A172 (cell line): ENCODE results near the gene SRRT. TPM values are rescaled to one million over a fixed set of nuclear protein-coding genes. Genes with fewer than 3 reads are reported as not detected.

Experiments used
- DNase-seq: peaks from one replicate; pipeline ENCODE4 v3.0.0-alpha.2; 2015; ENCODE audit warnings: low spot score
- total RNA-seq: library from RNA; depleted of rRNA; stranded (reverse); fragments of >200 nt; shearing (Covaris generic); gene quantifications from 2 replicates; pipeline ENCODE4 v1.2.3, GENCODE V29; 2014; rRNA removed

Gene SRRT, protein sequence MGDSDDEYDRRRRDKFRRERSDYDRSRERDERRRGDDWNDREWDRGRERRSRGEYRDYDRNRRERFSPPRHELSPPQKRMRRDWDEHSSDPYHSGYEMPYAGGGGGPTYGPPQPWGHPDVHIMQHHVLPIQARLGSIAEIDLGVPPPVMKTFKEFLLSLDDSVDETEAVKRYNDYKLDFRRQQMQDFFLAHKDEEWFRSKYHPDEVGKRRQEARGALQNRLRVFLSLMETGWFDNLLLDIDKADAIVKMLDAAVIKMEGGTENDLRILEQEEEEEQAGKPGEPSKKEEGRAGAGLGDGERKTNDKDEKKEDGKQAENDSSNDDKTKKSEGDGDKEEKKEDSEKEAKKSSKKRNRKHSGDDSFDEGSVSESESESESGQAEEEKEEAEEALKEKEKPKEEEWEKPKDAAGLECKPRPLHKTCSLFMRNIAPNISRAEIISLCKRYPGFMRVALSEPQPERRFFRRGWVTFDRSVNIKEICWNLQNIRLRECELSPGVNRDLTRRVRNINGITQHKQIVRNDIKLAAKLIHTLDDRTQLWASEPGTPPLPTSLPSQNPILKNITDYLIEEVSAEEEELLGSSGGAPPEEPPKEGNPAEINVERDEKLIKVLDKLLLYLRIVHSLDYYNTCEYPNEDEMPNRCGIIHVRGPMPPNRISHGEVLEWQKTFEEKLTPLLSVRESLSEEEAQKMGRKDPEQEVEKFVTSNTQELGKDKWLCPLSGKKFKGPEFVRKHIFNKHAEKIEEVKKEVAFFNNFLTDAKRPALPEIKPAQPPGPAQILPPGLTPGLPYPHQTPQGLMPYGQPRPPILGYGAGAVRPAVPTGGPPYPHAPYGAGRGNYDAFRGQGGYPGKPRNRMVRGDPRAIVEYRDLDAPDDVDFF
- 78.3 and 86.7 TPM in 2 replicates for total RNA-seq

DNA sequence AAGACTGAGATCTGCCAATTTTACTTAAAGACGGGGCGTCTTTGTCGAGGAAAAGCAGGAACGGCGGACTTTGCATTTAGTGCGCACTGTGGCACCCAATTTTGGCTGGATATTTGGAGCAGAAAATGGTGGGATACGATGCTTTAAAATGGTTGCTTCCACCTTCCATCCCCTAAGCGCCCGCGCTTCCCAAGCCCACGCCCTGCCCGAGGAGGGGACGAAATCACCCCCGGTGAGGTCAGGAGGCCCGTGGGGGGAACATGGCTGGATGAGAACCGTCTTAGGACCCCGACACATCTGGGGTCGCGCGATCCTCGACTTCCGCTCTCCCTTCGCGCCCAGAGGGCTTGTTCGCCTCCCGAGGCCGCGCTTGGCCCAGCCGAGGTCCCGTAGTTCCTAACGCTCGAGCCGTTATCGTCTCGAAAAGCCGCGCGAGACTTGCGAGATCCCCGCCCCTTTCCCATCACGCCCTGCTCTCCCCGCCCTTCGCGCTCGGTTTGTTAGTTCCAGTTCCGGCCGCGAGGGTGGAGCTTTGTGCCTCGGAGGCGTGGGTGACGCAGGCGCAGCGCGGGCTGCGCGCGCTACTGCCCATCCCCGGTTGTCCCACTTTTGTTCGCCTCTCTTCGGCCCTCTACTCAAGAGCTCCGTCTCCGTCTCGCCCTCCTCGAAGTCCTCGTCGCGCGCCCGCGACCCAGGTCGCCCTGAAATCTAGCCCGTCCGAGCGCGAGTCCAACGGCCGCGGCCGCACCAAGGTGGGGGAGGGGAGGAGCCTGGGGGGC lies at the start of gene SRRT:
Gene SRRT (plus strand): TSS at position 527 of the 779 bp plus-strand sequence. CDS start 488 bp downstream, outside the sequence.
- DNase-seq, result peak; percentile 94

- DNase-seq, result no peak
Observed at GRCh38 chr7:100825215-100825671, 49.7 kb upstream of the SRRT start.

GRCh38 chr7:100825751-100826513 lies 49.0 kb upstream of the SRRT start:
- peak; percentile 57 for DNase-seq

DNA sequence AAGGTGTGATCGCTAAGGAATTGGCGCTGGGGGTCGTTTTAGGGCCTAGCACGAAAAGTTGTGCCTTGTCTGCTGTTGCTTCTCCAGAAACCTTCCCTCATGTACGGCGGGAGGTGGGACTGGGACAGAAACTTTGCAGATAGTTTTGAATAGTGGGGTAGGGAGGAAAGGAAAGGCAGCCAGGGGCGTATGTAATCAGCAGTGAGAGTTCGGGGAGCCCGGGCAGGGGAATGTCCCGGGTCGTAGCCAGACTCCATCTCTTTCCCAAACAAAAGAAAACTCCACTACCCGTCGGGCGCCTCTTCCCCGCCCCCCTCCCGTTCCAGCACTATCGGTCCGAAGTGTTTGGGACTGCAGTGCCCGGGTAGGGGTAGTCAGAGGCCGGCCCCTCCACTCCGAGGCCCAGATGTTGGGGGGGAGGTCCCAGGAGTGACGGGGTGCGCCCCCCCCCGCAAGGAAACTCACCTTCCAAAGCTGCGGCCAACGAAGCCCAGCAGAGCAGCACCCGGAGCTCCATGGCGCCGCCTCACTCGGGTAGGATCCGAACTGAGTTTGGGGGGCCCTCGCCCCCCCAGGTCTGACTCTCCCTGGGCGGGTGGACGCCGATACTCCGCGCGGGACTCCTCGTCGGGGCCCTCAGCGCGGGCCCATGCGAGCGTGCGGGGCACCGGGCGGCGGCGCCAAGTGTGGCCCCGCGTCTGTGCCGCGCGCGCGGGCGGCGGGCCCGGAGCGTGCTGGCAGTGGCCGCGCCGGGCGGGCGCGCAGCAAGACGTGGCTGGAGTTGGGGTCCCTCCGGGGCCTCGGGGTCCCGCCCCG lies 48.2 kb upstream of the SRRT start:
- no peak for DNase-seq

GRCh38 chr7:100827330-100828226 lies 47.3 kb upstream of the SRRT start, which contains the start of gene EPHB4:
Gene EPHB4 (minus strand): TSS chr7:100827523. CDS start chr7:100827030, 493 bp downstream.
- peak; percentile 69 for DNase-seq

- no peak for DNase-seq
Observed at GRCh38 chr7:100829150-100829716, 45.7 kb upstream of the SRRT start.

- no peak for DNase-seq
Observed at GRCh38 chr7:100830396-100830795, 44.5 kb upstream of the SRRT start.

GRCh38 chr7:100832281-100832633 lies 42.6 kb upstream of the SRRT start:
- no peak for DNase-seq

DNA sequence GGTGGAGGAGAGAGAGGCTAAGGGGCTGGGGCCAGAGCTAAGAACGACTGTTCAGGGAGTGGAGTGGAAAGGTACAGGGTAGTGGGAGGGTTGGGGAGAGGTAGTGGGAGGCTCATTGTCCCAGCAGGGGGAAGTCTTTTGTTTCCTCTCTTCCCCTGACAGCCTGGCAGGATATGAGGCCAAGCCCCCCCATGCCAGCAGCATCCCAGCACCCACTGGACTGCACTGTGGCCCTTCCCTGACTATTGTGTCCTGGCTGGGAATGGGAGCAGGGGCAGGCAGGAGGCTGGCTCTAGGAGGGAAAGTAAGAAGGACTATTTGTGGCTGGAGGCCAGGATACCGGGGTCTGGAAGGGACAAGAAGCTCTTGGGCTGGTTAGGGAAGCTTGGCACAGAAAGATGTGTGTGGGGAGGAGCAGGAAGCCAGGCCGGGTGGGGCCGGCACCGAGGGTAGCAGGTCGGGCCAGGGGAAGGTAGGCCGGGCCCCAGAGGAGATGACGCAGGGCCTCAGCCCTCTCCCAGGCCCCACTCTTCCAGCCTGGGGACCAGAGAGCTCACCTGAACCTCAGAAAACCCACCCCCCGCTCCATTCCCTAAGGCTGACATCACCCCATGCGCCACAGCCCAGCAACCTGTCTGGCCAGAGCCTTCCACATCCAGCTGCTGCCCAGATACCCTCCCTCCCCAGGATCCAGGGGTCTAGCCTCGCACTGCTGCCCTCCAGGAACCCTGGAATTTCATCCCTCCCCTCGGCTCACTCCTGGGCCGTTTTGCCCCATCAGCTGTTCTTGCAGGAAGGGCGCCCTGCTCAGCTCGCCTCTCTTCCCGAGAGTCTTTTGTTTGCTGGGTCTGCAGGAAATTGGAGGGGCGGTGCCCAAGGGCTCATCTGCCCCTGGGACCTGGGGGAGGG lies 38.7 kb upstream of the SRRT start:
- no peak for DNase-seq

GRCh38 chr7:100836812-100837098 lies 38.1 kb upstream of the SRRT start:
- DNase-seq, result no peak

- DNase-seq, result peak; percentile 85
Observed at GRCh38 chr7:100837099-100837836, 37.6 kb upstream of the SRRT start.

DNA sequence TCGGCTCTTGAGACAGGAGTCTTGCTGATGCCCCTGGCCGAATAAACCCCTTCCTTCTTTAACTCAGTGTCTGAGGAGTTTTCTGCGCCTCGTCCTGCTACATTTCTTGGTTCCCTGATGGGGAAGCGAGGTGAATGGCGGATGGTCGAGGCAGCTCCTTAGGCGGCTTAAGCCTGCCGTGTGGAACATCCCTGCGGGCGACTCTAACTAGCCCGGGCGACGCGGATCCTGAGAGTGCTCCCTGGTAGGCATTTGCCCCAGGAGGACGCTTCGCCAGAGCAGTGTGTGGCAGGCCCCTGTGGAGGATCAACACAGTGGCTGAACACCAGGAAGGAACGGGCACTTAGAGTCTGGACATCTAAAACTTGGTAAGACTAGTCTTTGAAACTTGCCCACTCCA lies 35.5 kb upstream of the SRRT start:
- DNase-seq, result no peak

GRCh38 chr7:100840470-100841100 lies 34.3 kb upstream of the SRRT start:
- DNase-seq, result no peak

DNA sequence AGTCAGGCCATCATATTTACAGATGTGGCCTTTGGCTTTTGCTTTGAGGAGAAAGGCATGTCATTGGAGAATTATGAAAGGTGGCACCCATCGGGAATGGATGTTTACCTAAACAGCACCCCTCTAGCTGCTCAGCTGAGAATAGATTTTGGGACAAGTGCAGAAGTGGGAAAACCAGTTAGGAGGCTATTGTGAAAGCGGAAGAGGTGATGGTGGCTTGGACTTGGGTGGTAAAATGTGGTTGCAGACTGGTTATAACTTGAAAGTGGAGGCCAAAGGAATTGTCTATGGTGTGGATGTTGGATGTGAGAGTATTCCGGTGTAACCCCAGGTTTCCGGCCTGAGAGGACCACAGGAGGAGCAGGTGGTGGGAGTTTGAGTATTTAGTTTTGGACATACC lies 27.5 kb upstream of the SRRT start:
- DNase-seq, result no peak

DNA sequence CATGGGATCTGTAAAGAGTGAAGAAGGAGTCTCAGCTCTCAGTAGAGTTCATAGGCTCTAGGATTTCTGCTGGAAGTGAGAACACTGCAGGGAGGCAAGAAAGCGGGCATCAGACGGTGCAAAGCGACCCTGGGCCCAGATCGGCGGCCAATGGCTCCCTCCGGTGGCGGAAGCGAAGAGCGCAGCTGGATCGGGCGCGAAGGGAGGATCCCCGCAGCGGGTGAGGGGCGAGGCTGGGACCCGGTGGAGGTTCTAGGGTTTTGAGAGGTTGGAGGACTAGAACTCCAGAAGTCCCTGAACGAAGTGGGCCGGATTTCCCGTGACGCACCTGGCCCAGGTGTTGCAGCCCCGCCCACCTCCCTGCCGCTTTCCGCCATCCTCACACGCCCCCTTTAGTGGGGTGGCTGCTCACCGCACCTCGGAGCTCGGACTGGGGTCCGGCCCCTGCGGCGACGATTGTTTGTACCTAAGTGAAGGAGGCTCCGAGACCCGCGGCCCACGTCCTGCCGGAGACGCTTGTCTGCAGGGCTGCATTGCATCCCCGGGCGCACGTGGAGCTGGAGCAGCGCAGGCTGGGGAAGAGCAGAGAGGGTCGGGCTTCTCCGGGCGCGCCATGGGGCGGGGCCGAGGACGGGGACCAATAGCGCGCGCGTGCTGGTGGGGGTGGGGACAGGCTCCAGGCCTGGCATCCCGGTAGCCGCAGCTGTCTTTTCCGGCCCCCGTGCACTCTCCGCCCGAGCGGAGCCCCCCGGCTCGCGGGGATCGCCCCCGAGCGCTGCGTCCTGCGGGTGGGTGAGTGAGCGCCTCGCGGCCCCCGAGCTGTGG lies 22.6 kb upstream of the SRRT start, which contains the start of gene SLC12A9:
Gene SLC12A9 (plus strand): TSS at position 666 of the 825 bp plus-strand sequence. CDS start 1,485 bp downstream, outside the sequence.
- DNase-seq, result peak; percentile 82
